HG02938 (cell line): ENCODE data around the gene C1QTNF8.

Source experiments
- ATAC-seq: cut with Tn5 transposase; IDR thresholded peaks from one replicate; pipeline ENCODE4 v1.9.1; 2021; ENCODE audit warnings: mild to moderate bottlenecking, moderate library complexity; ENCODE audit not compliant: unreplicated experiment

The C1QTNF8 gene

DNA sequence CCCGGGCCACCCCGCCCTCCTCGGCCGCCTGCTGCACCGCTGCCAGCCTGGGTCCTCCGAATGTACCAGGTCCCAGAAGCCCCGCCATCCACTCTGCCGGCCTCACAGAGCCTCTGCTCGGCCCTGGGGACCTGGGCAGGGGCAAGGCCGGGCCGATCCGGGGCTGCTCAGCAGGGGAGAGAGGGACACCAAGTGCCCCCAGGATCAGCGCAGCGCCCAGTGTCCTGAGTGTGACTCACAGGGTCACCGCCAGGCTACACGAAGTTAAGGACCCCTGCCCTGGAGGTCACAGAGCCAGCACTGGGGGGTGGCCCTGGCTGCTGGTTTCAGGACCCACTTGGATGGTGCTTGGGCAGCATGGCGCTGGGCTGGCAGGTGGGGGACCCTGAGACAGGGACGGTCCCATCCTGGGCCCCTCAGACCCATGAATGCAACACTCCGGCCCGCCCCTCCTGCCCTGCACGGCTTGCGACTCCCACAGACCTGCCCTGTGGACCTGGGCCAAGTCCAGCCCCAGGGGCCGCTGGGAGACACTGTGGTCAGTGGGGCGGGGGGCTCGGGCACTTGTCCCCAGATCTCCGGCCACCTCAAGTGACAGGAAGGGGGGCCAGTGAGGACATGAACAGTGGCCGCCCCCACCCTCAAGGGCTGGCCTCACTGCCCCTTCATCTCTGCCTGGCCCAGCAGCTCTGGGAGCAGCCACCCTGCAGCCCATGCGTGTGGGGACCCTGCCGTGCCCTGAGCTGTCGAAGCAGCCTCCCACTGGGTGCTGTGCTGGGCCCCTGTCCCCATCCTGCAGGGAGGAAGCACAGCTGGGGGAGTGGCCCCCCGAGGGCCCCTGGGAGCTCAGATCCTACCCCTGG lies 46.7 kb downstream of the C1QTNF8 start:
- ATAC-seq: no peak

DNA sequence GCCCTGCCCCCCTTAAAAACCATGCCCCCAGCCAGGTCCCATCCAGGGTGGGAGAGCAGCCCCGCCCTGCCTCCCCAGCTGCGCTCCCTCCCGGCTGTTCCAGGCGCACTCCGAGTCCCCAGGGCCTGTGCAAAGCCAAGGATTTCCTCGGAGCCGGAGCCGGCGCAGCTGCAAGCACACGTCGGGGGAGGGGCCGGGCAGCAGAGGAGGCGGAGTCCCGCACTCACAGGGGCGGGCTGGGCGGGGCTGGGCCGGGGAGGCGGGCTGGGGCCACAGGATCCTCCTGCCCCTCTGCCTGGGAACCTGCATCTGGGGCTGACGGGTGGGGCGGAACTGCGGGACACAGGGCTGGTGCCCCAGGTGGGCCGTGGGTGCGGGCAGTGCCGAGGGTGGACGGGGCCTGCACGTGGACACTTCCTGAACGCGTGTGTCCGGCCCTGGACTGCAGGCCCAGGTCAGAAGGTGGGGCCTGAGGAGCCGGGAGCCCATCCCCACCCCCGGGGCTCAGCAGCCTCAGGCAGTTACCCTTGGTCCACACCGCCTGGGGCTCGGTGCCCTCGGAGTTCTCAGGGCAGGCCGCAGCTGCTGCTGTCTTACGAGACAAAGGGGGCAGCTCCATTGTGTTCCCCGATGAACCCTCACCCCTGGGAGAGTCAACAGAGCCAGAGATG lies 47.5 kb downstream of the C1QTNF8 start:
- ATAC-seq: no peak

DNA sequence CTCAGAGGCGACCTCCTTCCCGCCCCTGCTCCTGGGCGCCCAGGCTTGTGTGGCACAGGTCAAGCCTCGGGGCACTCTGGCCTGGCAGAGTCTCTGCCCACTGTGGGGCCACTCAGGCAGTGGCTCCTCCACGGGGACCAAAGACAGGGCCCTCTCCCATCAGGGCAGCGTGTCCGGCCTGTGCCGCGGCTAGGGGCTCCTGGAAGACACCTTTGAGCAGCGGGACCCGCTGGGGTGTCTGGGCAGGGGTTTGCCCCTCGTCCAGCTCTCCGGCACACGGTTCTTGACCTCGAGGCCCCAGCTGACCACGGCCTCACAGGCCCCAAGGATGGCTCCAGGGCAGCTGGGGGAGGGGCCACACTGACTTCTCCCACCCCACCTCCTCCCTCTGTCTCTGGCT lies 48.2 kb downstream of the C1QTNF8 start:
- no peak for ATAC-seq

DNA sequence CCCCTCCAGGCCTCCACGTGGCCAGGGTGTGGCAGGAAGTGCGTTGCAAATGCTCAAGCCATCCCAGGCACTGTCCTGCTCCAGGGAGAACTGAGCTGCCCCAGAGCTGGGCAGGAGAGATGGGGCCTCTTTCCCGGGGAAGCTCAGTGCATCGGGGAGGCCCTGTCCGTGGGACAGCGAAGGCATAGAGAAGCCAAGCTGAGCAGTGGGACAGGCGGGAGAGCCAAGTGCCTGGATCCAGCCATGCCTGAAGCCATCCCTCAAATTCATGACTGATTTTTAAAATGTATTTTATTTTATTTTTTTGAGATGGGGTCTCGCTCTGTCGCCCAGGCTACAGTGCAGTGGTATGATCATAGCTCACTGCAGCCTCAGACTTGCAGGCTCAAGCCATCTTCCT lies 48.9 kb downstream of the C1QTNF8 start:
- ATAC-seq: no peak

DNA sequence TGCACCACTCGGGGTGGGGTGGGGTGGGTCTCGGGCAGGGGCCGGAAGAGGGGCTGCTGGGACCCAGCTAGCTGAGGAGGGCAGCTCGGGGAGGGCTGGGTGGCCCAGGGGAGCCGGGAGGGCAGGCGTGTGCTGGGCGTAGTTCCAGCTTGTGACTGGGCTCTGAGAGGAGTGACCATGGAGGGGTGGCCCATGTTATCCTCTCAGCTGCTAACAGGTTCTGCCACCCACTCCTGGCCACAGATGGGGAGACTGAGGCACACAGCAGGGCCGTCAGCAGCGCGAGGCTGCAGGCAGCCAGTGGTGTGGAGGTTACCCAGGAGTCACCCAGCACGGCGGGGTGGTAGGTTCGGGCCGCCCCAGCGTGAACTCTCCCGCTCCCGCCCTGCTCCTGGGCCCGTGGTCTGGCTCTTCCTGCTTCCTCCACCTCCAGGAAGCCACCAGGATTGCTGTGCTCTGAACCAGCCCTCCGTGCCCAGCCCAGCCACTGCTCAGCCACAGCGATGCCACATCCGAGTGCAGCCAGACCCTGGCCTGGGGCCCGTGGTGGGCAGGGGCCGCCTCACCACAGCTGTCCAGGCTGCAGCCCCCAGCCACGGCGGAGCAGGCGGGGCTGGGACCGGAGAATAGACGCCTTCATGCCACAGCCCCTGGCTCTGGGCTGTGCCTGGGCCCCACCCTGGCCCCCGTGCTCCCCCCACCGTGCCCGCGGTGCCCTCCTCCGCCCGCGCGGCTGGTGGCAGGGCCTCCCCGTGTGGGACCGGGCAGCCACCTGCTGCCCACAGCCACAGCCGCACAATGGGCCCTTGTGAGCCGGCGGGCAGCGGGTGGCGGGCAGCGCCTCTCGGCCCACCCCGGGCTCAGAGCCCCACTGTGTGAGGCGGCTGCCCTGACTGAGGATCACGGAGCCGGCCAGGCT lies 49.8 kb downstream of the C1QTNF8 start:
- no peak for ATAC-seq

DNA sequence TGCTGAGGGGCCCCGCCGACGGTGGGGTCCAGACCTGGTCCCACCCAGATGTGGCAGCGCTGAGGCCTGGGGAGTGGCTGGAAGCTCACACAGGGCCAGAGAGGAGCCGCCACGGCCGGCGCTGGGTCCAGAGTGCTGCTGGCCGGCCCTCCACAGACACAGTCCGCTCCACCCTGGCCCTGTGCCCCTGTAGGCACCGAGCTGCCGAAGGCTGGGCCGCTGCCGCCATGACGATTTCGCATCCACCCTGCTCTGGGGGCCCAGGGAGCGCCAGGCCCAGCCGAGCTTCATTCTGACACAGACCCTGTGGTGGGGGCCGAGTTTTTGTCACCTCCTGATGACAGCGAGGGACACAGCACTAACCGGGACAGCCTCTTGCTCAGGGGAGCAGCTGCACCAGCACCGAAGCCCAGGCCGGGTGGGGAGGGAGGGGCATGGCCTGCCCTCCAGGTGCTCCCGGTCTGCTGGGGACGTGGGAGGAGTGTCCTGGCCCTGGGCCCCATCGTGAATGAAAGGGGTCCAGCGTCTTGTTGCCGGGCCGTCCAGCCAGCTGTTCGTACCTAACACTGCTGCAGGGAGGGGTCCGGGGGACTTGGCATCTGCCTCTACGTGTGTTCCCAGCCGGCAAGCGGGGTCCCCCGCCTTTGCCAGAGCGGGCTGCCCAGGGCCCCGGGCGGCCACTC lies 50.6 kb downstream of the C1QTNF8 start:
- ATAC-seq: no peak

DNA sequence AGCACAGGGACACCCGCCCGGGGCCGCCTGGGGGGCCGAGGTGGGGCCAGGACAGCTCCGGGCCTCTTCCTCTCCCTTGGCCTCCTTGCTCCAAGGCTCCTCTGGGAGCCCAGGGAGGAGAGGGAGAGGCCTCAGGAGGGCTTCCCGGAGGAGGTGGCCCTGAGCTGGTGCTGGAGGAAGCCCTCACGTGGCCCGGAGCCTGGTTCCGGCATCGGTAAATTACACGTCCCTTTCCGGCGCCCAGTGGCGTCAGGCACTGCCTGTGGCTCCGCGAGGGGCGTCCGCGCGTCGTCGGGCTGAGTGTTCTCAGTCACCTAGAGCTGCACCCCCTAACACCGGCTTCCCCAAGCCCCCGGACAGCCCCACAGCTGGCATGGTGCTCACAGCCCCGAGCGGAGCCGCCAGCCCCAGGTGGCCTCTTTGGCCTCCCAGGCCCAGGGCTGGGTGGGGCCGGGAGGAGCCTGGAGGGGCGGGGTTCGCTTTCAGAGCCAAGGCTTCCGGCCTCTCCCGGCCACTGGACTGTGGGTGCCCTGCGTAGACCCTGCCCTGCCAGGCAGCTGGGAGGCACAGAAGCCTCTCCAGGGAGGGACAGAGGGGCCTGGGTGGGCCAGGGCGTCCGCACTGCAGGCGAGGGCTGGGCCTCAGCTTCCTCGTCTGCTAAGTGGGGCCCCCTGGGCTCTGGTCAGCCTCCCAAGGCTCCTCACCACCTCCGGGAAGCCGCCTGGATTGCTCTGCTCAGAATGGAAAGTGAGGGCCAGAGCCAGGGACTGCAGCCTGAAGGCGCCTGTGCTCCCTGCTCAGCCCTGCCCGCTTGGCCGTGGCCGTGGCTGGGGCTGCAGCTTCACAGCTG lies 51.4 kb downstream of the C1QTNF8 start:
- ATAC-seq: no peak

DNA sequence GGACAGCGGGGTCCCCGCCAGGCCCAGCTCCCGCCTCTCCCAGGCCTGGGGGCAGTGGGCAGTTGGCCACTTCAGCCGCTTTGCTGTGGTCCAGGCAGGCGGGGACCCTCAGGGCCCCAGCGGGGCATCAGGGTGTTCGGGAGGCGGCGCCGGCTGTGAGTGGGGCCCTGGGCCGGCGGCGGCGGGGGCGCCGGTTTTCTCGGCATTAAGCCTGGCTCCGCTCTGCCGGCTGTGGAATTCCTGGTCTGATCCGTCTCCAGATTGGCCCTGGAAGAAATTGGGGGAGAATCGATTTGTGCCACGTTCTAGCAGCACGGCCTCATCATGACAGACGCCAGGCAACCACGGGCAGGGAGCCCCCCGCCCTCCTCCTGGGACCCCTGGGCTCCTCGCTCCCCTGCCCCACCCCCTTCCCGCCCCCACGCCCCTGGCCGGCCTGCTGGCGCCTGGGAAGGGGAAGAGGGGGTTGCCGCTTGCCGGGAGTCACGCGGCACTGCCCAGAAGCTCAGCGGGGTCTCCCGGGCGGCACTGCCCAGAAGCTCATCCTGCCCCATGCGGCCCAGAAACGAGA lies 52.1 kb downstream of the C1QTNF8 start:
- no peak for ATAC-seq

DNA sequence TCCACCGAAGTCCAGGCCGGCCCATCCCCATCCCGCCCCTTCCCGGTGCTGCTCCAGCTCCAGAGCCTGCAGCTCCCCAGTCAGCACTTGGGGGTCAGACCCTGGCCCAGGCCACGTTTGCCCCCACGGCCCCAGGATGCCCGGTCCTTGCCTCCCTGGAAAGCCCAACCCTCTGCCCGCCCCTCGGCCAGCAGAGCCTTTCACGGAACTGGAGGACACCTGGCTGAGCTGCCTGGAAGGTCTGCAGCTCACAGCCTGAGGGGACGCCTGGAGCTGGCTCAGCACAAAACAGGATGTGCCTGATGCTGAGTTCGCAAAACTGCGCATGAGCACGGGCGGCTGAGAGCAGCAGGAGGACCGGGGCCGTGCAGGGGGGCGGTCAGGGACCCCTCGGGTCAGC lies 53.2 kb downstream of the C1QTNF8 start:
- no peak for ATAC-seq

DNA sequence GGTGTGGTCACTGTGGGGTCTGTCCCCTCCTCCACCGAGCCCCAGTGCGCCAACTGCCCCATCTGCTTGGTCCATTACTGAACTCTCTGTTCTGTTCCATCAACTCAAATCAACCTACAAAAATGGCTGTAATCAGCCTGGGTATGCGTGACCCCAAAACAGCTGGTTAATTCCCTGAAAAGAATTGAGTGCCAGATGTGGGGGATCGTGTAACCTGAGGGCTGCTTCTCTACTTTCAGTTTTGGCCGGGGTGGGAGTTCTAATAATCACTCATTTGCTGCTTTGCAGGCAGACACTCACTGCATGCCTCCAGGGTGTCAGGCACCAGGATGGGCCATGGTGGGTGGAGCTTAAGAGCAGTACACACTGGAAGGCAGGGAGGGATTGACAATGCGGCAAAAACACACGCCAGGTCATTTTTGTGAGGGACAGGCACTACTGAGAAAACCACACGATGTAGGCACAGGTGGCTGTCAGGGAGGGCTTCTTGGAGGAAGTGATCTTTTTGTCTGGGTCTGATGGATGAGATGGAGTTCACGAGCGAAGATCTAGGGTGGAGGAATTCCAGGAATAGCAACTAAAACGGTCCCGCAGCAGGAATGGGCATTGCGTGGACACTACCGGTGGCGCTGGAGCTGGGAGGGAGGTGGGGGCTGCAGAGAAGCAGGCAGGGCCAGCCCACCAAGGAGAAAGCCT lies 53.8 kb downstream of the C1QTNF8 start:
- no peak for ATAC-seq

DNA sequence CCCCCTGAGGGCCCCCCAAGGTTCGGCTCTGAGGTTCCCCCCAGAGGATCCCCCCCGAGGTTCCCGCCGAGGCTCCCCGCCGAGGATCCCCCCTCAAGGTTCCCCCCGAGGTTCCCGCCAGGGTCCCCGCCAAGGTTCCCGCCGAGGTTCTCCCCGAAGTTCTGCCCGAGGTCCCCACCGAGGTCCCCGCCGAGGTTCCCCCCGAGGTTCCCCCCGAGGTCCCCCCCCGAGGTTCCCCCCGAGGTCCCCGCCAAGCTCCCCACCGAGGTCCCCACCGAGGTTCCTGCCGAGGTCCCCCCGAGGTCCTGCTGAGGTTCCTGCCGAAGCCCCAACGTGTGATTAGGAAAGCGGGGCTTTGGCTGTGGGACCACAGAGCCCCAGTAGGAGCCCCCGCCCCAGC lies 55.7 kb downstream of the C1QTNF8 start:
- no peak for ATAC-seq

DNA sequence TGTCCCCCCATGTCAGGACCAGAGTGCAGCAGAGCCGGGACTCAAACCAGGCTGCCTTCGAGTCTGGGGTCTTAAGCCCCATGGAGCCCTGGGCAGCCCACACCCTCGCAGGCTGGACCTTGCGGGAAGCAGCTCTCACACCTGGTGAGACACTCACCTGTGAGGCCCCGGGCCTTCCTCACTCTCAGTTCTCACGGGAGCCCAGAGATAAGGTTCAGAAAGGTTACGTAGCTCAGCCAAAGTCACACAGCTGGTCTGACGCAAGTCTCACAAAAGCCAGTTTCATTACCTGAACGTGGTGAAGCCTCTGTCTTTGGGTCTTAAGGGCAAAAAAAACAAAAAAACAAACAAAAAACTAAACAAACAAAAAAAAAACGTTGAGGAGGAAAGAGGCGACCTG lies 56.3 kb downstream of the C1QTNF8 start:
- ATAC-seq: no peak

DNA sequence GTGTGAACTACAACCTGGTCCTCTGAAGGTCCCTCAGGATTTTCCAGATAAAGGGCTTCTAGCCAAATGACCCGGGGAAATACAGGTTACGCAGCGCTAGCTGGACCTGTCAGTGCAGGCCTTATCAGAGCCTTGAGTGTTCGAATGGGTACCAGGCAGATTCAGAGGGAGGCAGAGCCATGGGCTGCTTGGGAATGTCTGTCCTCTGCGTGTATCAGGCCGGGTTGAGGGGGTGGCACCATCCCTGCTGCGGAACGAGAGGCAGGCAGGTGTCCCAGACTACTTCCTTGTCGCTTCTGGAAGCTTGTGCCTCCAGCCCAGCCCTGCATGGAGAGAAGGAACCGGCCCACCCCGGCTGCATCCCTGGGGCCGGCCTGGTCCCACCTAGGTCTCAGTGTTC lies 57.1 kb downstream of the C1QTNF8 start:
- ATAC-seq: no peak
